HG02798 (cell line): ENCODE data around the gene NXPH4.

Source experiments
- ATAC-seq: cut with Tn5 transposase; IDR thresholded peaks from one replicate; pipeline ENCODE4 v1.9.1; 2021; ENCODE audit warnings: mild to moderate bottlenecking; ENCODE audit not compliant: unreplicated experiment, poor library complexity

NXPH4 gene

GRCh38 chr12:57240066-57240921 is 23.7 kb downstream of the NXPH4 start:
- ATAC-seq, result peak; percentile 23

- ATAC-seq, result no peak
Measured at GRCh38 chr12:57240926-57241401, 24.4 kb downstream of the NXPH4 start.

GRCh38 chr12:57241402-57242310 is 25.1 kb downstream of the NXPH4 start:
- no peak for ATAC-seq

- ATAC-seq, result no peak
Measured at GRCh38 chr12:57242329-57242690, 25.7 kb downstream of the NXPH4 start.

GRCh38 chr12:57242691-57243454 is 26.3 kb downstream of the NXPH4 start:
- ATAC-seq, result peak; percentile 38

- no peak for ATAC-seq
Measured at GRCh38 chr12:57243521-57244311, 27.1 kb downstream of the NXPH4 start.

GRCh38 chr12:57244312-57244696 is 27.7 kb downstream of the NXPH4 start:
- ATAC-seq, result no peak

- ATAC-seq, result no peak
Measured at GRCh38 chr12:57247041-57247440, 30.4 kb downstream of the NXPH4 start.

- ATAC-seq, result no peak
Measured at GRCh38 chr12:57248934-57249742, 32.5 kb downstream of the NXPH4 start.

- ATAC-seq, result no peak
Measured at GRCh38 chr12:57250541-57250940, 33.9 kb downstream of the NXPH4 start.

- ATAC-seq, result no peak
Measured at GRCh38 chr12:57250956-57251355, 34.4 kb downstream of the NXPH4 start, which contains the start of gene STAC3. Gene STAC3 (minus strand): TSS chr12:57251187. CDS start chr12:57249636, 1,551 bp downstream.

- no peak for ATAC-seq
Measured at GRCh38 chr12:57254506-57255280, 38.1 kb downstream of the NXPH4 start.

GRCh38 chr12:57255916-57256315 is 39.3 kb downstream of the NXPH4 start:
- no peak for ATAC-seq

GRCh38 chr12:57258977-57259970 is 42.7 kb downstream of the NXPH4 start:
- no peak for ATAC-seq

- ATAC-seq, result no peak
Measured at GRCh38 chr12:57260366-57260765, 43.8 kb downstream of the NXPH4 start.

GRCh38 chr12:57261428-57261865 is 44.9 kb downstream of the NXPH4 start:
- no peak for ATAC-seq
